Inferior parietal cortex (tissue), 1 donor: ENCODE results near the gene PEMT.

ENCODE experiments used
- DNase-seq: peaks from one replicate; pipeline ENCODE4 v3.0.0-alpha.2; 2016; ENCODE audit errors: extremely low spot score

Gene PEMT

DNA sequence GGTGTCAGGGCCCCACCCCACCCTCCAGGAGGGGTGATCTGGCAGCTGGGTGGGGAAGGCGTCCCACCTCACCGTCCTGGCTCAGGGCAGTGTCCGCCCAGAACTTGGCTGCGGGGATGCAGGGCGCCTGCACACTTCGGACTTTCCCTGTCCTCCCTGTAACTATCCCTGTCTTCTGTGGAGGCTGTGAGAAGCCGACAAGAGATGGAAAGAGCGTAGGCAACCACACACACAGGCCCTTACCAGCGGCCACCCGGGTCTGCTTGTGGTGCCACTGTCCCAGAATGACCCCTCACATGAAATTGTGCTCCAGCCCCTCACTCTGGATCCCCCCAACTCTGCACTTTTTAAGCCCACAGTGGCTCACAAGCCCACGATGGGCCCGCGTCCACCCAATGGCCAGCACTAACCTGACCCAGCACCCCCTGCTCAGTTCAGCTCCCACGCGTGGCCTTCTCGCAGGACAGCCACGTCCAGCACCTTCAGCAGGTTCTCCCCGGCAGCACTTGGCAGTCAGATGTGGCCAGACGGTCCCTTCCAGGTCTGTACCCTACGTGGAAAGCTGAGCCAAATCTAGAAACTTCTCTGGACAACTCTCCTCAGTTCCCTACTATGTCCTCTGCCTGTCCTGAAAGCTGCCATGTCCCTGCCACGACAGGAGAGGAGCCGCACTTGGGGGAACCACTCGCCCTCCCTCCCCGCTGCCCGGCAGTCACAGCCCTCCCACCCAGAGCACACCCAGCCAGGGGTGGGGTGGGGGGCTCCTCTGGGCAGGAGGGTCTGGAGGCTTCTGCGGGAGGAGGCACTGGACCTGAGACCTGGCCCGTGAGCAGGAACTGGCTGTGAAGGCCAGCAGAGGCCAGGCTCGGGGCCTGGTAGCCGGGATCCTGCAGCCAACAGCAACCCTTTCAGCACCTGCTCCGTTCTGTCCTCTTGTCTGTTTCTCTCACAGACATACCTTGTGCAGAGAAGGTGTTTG lies 38.0 kb downstream of the PEMT start:
- DNase-seq: no peak

DNA sequence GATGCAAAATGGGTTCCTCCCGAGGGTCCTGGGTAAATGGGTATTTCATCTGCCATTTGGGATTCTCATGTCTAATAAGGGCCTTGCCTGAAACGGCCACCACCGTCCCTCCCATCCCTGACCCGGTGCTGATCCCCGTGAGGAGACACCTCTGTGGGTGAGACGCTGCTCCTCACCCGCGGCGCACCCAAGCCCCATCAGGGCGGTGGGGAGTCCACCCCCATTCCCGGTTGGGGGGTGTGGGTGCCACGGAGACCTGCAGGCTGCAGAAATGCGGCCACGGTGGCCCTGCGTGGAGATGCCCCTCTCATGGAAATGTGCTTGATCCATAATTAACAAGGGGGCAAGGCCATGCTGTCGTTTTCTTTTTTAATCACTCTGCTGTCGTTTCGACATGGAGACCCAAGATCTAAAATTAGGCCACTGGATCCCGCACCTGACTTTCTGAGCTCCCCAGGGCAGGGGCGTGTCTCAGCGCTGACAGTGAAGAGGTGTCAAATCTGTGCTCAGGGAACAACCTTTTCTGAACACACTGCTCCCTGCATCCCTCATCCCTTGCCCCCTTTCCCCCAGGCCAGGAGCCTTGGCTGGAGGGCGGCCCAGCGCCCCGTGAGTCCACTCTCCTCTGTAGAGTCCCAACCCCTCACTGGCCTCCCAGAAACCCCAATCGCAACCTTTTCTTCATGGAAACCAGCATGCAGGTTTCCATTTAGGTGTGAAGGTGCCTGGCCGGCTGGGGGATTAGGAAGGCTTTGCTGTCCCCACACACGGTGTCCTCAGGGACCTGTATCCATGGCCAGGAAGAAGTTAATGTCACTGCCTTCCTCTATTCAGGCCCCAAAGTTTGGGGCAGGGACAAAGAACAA lies 38.9 kb downstream of the PEMT start:
- DNase-seq: no peak

DNA sequence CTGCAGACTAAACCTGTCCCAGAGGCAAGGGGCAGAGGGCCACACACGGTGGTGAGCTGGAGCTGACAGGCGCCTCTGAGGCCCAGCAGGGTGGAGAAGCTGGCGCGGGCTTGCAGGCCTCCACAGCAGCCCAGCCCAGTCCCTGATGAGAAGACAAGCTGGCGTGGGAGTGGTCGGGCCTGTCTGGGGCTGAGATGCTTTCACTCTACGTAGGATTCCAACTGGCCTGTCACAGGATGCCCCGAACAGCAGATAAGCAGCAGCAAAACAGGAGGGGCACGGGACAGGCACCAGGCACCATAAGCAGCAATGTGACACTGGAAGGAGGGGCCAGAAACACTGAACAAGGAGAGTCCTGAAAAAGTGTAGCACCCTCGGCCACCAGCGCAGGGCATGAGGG lies 40.1 kb downstream of the PEMT start:
- no peak for DNase-seq

DNA sequence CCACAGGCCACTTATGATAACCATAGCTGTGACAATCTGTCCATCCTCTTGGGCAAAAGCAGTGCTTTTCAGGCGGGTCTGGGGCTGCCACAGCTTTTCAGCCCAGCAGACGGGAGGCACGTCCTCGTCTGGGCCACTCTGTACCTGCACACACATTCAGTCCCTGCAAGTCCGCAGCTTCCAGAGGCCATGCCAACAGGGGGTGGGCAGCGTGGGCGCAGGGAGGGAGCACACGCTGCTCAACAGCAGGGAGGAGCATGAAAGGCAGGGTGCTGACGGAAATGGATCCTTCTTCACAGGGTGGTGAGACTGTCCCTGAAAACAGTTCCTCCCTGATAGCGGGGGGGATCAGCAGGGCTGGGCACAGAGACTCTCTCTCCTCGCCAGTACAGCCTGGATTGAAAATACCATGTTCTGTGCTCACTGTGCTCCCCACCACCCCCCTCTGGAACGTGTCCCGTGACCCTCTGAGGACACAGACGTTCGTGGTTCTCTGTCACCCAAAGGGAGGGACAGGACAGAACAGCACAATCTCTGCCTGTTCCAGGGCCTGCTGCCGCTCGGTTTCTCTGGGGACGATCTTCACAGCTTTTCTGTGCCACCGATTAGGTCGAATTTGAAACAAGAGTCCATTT lies 41.7 kb downstream of the PEMT start:
- no peak for DNase-seq

DNA sequence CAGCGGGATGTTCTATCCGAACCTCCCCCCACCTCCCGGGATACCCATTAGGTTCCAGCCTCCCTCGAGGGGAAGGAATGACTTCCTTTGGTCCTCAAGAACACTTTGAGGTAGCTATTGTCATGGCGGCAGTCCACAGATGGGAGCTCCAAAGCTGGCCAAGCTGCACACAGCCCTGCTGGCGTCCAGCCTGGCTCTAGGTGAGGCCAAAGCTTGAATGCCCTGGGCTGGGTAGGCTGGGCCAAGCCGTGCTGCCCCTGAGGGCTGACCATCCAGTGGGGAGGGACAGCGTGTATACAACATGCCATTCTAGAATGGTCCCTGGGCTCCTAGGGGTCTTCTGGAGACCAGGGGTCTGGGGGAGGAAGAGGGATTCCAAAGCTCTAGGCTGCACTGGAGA lies 43.5 kb downstream of the PEMT start:
- no peak for DNase-seq

DNA sequence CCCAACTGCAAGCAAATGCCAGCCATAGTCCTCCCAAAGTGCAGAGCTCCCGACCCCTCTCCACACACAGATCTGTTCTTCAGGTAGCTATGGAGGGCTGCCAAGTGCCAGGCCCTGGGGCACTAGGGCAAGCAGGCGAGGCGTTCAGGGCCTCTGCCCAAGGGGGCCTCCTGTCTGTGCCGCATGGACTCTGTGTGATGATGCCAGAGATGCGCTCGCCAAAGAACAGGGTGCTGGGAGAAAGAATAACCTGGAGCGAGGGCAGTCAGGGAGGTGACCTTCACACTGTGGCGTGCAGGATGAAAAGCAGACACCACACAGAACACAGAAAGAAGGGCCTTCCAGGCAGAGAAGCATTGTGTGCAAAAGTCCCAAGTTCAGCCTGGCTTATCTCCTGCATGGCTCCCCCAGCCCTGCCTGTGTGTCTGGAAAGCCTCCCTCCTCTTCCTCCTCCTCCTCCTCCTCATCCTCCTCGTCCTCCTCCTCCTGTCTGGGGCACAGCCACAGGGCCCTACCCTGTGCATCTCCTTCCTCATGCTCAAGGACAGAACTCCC lies 44.2 kb downstream of the PEMT start:
- DNase-seq: no peak

DNA sequence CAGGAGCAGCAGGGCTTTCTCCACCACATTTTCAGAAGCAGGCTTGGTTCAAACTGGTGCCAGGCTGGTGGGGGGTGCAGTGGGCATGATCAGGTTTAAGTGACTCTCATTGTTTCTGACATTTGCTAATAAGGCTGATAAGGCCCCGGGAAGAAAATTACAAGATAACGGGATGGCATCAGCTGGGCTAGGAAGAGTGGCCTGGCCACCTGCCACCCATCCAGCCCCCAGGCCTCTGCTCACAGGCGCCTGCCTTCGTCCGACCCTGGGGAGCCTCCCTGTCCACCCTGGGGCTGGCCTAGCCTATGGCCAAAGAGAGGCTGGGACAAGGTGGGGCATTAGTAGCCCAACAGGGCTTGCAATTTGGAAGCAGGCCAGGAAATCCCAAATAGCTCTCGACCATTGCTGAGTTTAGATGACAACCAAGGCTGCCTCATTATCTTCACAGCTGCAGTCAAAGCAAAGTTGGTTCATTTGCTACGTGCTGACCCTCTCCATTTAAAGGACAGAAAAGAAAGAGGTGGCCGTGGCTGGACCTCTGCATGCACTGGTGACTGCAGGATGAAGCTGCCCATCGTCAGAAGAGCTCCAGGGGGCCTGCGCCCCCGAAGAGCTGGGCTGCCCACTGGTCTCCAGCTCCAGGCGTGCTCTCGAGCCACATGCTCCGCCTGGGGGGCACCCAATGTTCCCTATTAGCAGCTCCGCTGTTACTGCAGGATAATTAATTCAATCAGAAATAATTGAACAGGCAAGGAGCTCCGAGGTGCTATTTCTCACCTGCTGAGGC lies 44.9 kb downstream of the PEMT start:
- DNase-seq: no peak

DNA sequence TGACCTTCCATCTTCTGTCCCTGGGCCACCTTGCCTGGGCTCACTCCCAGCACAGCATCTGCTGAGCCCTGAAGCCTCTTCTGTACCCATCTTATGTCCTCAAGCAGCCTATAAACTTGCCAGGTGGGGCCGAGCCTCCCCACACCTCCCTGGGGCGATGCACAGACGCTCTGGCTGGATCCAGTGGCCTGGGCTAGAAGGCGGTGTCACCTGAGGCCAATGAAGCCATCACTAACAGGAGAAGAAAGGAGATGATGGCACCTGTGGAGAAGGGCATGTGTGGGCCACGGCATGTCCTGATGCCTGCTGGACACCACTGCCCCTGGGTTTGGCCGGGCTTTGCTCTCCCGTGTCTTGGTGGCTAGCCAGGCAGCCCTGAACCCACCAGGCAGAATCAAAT lies 45.5 kb downstream of the PEMT start:
- DNase-seq: no peak

DNA sequence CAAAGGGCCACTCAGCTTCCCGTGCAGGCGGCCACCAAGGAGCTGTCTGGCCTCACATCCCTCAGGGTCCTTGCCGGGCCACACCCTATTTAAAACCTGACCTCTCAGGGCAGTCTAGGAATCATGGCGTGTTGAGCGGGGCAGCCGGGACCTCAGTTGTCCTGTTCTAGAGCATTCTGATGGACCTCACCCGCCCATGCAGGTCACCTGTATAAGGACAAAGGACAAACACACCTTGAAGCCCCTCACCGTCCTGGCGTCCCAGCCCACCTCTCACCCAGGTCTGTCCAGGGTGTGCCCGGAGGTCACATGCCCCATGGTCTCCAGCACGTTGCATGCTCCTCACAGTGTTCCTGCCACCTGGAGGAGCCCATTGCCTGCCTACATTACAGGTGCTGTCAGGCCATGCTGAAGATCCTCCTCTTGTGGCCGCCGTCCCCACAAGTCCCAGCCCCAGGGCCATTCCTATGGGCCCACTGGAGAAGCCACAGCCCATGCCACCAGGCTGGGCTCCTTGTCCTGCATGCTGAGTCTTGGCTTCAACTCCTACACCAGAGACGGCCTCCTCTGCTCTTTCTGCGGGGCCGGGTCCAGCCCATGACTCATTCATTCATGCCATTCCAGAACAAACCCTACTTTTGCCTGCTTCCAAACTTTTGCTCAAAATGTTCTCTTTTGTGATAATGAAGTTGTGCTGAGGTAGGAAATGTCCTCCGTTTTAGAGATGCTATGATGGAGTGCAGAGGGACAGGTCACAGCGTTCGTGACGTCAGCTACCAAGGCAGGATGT lies 46.3 kb downstream of the PEMT start:
- DNase-seq: no peak

DNA sequence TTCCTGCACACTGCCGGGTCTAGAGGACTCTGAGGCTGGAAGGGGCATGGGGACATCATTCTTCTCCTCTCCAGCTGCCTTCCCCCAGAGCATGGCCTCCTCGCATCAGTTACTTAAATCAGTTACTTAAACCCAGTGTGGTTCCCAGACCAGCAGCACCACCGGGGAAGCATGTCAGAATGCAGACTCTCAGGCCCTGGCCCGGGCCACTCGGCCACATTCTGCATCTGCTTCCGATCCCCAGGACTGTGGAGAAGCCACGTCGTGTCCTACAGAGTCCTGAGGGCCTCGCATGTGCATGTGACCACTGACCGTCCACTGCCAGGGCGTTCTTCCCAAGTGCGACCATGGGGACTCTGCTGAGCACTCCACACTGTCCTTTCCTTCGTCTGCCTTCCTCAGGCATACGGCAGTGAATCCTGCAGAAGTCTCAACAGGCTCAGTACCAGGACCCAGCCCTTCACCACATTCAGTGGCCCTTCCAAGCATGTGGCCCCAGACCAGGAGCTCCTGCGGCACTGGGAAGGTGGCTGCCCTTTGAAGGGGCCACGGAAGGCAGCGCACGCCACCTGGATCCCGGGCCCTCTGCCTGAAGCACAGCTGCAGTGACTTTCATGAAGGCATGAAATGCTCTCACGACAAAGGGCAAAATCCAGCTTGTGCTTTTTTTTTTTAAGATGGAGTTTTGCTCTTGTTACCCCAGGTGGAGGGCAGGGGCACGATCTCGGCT lies 48.4 kb downstream of the PEMT start:
- DNase-seq: no peak

DNA sequence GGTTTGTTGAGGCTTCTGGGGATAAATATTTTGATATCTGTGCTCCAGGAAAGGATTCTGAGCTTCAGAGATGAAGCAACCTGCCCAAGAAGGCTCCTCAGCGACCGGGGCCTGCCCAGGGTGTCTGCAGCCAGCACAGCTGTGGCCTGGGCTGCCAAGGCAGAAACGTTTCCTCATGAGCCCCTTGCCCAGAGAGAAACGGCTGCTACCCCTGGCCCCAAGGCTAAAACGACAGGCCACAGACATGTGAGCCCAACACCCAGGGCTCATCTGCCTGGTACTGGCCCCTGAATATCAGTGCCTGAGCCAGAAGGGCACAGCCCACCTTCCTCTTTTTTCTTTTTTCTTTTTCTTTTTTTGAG lies 49.9 kb downstream of the PEMT start:
- DNase-seq: no peak

DNA sequence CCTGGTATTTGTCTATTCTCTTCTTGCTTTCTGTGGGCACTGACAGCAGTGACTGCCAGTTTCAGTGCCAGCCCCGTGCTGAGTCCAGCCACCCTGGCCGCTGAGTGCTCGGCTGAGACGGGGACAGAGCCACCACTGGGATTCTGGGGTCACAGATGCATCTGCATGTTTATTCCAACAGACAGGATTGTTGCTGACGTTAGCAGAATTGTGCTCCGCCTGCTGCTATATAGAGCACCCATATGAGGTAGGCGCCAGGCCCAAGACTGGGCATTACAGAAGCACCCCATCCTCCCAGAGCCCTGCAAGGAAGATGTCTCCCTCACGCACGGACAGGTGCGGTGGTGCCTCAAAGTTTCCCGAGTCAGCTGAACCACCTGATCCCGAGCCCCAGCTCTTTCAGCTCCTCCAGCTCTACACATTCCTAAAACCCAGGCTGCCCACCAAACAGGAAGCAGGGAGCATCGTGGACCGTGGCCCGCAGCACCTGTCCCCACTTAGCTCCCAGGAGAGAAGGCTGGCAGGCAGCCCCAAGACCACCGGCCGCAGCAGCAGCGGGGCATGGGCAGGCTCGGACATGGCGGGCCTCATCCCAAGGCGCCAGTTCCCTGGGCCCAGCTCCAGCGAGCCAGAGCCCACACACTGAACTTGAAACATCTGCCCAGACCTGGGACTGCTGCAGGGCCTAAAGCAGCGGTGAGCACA lies 50.4 kb downstream of the PEMT start:
- DNase-seq: no peak

DNA sequence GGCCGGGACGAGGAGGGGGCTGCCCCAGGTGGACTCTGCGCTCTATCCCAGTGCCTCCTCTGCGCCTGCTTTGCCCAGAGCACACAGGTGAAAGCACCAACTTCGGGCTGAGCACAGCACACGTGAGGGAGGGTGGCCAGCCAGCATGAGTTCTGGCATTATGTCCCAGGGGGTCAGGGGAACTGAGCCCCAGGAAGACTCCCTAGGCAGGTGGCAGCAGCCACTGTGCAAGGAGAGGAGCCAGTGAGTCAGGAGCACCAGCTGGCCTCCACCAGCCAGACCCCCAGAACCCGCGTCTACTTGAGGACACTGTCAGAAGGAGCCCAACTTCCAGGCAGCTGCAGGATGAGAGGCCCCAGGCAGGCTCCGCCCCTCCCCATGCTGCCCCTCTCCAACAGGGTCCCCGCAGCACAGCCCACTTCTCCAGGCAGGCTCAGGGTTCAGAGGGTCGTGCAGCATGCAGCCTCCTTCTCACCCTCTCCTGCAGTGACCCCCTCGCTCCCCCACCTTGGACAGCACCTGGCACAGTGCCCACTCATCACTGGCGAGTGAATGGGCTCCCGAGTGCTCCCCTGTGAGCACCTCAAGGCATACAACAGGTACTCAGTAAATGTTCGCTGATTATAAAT lies 51.1 kb downstream of the PEMT start:
- no peak for DNase-seq

DNA sequence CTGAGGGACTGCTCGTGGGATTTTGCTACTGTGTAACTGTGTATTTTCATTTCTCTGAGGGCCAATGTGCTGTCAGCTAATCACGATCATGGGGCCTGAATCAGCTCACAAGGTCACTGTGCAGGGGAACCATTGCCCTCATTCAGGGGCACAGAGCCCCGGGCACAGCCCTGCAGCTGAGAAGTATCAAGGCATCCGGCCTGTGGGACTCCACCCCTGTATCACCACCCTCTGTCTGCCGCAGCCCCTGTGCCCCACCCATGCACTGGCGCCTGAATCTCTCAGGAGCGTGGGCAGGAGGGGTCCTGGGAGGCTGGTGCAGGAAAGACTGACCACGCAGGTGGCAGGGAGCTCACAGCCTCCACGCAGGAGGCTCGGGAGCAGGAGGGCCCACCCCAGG lies 51.9 kb downstream of the PEMT start:
- no peak for DNase-seq

DNA sequence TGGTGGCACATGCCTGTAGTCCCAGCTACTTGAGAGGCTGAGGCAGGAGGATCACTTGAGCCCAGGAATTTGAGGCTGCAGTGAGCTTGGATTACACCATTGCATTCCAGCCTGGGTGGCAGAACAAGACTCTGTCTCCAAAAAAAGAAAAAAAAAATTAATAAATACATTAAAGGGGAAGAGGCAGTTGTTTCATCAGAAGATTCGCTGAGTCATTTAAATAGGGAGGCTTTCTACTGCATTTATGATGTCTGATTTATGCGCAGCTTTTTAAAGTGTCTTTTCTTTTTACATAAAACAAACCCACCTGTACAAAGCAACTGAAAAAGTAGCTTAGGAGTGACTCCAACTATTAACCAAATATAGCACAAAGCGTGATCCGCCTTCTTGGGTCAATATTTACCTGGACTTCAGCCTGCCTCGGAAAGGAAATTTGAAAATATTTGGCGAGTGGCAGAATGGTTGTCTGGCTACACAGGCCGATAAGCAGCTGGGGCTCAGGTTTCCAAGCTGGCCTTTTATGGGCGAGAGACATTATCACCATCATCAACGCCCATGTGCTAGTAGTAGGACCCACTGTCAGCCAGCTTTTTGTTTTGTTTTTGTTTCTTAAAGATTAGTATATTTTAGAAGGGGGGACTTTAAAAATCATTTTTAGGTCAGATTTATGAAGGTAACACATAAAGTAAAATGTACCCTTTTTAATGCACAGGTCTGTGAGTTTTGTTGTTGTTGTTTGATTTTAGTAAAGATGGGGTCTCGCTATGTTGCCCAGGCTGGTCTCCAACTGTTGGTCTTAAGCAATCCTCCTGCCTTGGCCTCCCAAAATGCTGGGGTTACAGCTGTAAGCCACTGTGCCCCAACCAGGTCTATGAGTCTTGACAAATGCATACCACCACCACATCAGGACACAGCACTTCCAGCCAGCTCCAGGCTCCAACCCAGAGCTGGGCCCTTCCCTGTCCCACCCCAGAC lies 52.8 kb downstream of the PEMT start:
- no peak for DNase-seq

DNA sequence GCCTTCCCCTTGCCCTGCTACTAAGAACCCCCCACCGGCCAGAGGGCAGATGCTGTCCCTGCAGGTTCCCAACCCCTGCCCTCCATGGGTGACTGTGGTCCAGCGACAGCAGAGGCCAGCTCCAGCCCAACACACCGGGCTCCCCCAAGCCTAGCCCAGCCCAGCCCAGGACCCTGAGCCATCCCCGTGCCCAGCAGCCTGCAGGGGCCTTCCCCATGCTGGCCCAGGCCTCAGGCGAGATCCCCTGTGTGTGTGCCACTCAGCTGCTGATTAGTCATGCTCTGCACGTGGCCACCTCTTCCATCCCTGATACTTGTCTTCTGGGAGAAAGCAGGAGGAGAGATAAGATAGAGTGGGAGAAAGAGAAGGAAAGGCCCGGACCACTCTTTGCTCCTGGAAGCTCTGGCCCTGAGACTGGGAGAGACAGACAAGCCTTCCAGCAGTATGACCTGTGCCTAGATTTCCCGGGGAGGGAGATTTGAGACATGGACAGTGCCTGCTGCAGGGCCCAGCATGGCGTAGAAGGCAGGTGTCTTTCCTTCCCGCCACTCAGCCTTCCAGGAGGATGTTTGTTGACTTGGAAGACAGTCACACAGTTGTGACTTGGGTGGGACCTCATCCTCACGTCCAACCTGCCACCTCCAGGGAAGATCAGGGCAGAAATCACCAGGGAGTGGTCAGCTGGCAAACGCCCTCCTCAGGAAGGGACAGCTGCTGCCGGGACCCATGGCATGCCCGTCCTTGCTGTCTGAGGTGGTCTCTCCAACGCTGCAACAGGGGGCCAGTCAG lies 54.0 kb downstream of the PEMT start:
- no peak for DNase-seq

DNA sequence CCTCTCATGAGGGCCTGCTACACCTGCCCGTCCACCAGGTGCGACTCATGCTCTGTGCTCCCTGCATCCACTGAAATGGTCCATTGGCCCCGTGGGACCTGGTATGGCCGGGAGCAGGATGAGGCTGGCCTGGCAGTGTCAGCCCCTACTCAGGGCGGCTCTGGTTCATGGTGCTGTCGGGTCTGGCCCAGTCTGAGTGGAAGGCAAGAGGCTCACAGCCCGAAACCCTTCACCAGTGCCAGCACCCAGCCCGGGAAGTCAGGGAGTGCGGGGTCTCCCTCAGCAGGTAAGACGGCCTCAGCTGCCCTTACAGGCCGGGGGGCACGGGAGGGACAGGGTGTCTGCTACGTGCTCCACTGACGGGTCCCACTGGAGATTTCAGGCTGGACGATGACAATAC lies 54.8 kb downstream of the PEMT start:
- DNase-seq: no peak
